HT1080 (cell line): ENCODE data around the gene WSCD1. TPM values are rescaled to one million over a fixed set of nuclear protein-coding genes. Genes with fewer than 3 reads are reported as not detected.

Experiments used
- DNase-seq: peaks from one replicate; pipeline ENCODE4 v3.0.0-alpha.2; 2015; ENCODE audit warnings: low read depth
- polyA plus RNA-seq, 2 experiments: library from polyadenylated mRNA; depleted of rRNA; stranded (reverse); fragments of >200 nt; gene quantifications; 2 replicates each; pipeline ENCODE4 v1.2.3, GENCODE V29; 2015
- total RNA-seq: library from RNA; depleted of rRNA; stranded (reverse); fragments of >200 nt; shearing (Covaris generic); gene quantifications from 2 replicates; pipeline ENCODE4 v1.2.3, GENCODE V29; 2014; rRNA removed

The WSCD1 gene
- 0.10 and 0.67 TPM in 2 replicates for total RNA-seq
- polyA plus RNA-seq (2015; cell fraction: cytosol; rRNA removed) = 0.72 and 0.92 TPM in 2 replicates
- polyA plus RNA-seq (2015; cell fraction: nucleus; rRNA removed) = 0.30 and 1.7 TPM in 2 replicates

GRCh38 chr17:6069539-6070429 is at the start of gene WSCD1:
WSCD1 (plus strand) TSS chr17:6070379; CDS start chr17:6080659, 10,280 bp downstream.
- DNase-seq = no peak

DNA sequence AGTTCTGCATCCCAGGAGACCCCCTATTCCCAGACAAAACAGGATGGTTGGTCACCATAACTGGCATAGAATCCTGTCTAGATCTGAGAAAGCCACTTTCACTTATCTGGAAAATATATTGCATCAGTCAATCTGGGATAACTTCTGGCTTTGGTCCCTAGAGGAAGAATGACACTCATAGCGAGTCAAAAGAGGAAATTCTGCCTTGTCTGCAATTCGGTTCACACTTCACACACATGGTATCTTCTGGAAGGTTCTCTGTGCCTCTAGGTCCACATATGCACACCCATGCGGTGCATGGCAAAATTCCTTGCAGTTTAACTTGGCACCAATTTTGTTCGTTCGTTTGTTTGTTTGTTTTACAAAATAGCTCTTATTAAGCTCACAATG is 49.2 kb upstream of the WSCD1 start:
- no peak for DNase-seq

DNA sequence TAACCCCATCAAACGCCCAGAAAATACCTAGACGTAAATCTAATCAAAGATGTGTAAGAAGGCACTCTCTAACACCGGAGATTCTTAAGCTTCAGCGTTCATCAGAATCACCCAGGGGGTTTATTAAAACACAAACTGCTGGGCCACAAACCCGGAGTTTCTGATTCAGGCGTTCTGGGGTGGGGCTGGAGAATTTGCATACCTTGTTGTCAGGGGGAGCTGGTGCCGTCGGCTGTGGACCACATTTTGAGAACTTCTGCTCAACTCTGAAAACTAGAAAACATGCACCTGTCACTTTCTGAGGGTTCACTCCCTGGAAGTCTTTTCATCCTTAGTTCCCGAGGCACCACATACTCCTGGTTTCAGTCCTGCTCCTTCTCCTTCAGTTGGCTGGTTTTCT is 48.6 kb upstream of the WSCD1 start:
- no peak for DNase-seq

DNA sequence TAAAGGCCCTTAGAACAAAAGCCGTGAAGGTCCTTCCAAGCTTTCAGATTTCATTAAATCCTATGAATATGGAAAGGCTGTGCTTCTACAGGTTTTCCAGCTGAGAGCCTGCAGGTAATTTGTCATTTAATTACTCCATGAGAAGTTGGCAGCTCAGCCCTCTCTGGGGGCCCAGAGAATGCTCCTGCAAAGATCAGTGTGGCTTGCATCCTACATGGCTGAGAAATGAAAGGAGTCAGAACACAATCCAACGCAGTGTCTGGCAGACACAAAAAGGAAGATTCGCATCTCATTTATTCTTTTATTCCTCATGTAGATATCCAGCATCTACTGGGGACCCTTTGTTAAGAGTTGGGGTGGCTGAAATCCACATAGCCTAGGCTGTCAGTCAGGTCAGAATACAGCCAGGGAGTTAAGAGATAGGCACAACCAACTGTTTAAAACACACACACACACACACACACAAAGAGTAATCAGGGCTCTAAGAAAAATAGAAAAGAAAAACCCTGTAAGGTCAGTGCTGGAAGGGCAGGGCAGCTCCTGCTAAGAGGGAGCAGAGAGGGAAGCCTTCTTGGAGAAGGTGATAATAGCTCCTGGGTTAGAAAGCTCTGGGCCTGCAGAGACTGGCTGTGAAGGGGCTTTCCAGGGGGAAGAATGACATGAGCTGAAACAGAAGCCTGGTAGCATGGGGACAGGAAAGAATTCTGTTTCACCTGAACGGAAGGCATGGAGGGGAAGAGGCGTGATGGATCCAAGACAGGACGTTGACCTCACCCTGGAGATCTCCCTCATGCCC is 46.9 kb upstream of the WSCD1 start:
- DNase-seq = no peak

GRCh38 chr17:6024576-6024975 is 45.6 kb upstream of the WSCD1 start:
- no peak for DNase-seq

GRCh38 chr17:6027342-6028024 is 42.7 kb upstream of the WSCD1 start:
- DNase-seq = no peak

- no peak for DNase-seq
Observed at GRCh38 chr17:6028294-6028693, 41.9 kb upstream of the WSCD1 start.

DNA sequence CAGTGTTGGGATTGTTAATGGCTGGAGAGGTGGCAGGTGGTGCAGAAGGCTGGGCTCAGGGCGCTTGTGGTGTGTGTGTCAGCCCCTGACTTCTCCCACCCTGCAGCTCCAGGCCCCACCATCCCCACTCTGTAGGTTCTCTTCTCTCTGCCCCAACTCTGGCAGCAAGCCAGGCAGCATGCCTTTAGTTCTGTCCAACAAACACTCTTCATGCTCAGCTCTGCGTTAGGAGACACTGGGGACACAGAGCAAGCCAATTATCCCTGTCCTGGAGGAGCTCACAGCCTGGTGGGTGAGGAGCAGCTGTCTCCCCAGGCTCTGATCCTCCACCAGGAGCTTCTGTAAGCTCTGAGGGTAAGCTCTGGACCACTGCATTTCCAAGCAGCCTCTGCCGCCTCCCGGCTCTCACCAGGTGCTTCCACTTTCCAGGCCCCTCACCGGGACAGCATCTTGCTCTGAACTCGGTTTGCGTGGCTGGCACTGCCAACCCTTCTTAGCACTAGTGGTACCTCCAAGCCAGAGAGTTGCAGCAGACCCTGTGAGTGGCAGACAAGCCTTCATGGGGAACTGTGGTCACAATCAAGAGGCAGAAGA is 34.3 kb upstream of the WSCD1 start:
- no peak for DNase-seq

DNA sequence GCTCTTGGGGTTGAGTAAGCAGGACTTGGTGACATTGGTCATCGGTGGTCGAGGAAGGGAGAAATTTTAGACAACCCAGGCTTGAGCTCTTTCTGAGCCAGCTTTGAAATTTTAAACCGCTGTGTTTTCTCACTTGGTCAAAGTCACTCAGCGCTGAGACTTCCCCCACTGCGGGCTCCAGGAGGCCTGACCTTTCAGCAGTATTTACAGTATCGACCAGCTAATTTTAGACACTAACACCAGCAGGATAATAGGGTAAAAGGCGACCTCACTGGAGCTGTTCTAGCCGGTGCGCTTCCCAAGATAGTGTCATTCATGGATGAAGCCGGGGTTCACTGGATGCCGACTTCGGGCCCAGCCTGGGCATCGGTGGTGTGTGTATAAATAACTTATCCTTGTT is 29.7 kb upstream of the WSCD1 start:
- DNase-seq = no peak

DNA sequence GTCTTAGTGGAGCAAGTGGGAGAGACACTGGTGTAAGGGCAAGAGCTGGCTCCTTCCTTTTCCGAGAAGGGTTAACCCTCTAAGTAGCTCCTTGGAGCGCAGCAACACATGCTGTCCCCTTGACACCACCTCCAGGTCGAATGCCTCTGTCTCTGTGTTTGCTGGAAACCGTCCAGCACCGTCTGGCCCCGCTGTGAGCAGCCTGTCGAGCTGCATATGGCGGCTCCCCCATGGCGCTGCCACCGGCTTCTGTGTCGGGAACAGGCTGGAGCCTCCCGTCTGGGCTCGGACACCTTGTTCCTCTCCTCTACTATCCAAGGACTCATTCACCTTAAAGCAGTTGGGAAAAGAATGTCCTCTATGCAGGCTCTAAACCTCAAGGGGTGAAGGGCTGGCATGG is 28.9 kb upstream of the WSCD1 start:
- no peak for DNase-seq

- no peak for DNase-seq
Observed at GRCh38 chr17:6043405-6043804, 26.8 kb upstream of the WSCD1 start.

DNA sequence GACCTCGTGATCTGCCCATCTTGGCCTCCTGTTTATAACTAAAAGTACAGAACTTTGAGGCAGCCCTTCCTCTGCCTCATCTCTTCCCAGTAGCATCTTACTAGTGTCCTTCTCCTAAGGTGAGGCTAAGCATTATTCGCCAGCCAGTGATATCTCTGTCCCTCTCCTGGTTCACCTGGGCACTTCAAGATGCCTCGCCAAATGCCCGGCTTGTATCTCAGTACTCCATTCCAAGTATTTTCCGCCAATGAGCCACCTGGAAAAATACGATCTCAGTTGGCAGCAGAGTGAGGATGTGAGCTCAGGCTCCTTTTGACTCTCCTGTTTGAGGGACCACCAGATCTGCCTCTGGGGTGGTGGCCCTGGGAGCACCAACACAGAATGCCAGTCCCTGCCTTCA is 25.9 kb upstream of the WSCD1 start:
- DNase-seq = no peak

GRCh38 chr17:6045621-6046357 is 24.4 kb upstream of the WSCD1 start:
- DNase-seq = no peak

GRCh38 chr17:6046431-6046830 is 23.7 kb upstream of the WSCD1 start:
- DNase-seq = no peak

DNA sequence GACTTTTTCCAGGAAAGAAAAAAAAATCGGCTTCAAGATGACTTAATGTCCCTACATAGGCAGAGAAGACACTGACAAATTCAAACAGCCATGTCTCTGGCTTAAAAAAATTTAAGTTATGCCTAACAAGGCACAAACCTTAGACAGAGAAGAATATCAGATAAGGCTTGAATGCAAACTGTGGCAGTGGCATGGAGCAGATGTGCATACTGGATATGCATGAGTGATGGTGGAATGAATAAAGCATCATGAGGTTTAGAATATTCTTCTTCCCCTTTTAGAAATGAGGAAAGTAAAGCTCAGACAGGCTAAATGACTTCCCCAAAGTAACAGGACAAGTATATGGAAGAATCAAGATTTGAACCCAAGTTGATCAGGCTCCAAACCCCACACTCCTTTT is 23.2 kb upstream of the WSCD1 start:
- DNase-seq = no peak

GRCh38 chr17:6047966-6048365 is 22.2 kb upstream of the WSCD1 start:
- no peak for DNase-seq

DNA sequence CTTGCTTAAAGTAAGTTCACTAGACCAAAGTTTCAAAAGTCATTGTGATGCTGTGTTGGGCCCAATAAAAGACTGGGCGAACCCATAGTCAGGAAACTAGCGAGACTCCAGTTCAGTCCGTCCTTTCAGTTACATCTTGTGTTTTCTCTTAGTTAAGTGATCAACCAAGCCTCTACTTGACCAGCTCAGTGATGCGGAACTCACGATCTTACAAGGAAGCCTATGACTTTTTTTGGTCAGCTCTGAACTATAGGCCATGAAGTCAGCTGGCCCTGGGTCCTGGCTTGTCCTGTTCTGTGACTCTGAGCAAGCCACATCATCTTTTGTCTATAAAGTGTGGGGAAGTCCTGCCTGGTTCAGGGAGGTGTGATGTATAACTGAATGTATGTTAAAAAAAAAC is 21.7 kb upstream of the WSCD1 start:
- DNase-seq = no peak

DNA sequence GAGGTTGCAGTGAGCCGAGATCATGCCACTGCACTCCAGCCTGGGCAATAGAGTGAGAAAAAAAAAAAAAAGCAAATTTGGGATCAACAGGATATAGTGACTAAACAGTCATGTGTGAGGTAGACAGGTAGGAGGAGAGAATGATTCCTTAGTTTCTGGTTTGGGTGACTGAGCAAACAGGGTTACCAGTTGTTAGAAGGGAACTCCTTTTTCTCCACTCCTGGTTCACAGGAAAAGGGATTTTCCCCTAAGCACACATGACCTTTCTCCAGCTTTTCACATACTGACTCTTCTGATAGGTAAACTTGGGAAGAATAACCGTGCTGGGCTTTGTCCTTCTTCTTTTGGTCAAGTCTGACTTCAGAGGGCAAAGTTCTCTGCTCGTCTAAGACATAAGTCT is 17.3 kb upstream of the WSCD1 start:
- DNase-seq = no peak

DNA sequence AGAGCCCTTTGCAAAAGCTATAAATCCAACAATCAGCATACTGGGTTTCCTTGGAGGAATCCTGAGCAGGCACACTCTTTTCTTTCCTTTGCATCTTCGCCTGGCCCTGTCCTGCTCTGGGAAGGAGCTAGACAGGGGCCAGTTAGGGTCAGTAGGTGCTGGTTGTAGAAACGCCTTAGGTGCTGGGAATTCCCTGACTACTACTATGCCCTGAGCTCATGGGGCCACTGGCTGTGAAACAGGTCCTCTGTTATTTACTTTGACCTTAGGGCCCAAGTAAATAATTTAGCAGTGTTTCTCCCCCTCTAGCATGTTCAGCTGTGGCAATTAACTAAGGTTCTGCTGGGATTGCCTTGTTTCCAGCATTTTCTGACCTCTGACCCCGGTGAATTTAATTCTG is 15.8 kb upstream of the WSCD1 start:
- no peak for DNase-seq

GRCh38 chr17:6056104-6056503 is 14.1 kb upstream of the WSCD1 start:
- no peak for DNase-seq

DNA sequence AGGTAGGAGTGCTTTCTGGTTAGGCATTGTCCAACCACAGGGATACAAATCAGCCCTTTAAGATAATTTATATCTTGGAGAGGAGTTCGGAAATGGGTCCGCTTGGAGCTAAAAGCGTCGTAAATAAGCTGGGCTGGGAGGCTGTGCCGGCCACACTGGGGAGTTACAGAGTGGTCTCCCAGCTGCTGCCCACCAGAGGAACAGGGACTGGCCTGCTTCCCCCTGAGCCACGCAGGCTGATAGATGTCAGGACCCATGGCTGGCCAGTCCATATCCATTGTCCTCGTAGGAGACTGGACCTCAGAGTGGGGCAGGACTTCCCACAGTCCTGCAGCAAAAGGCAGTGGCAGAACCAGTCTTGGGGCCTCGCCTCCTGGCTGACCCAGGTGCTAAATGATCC is 12.6 kb upstream of the WSCD1 start:
- no peak for DNase-seq
